HepG2 (cell line): ENCODE data around the gene COPZ1. TPM values are rescaled to one million over a fixed set of nuclear protein-coding genes. Genes with fewer than 3 reads are reported as not detected.

ENCODE experiments used
- ATAC-seq: fragments of 200-7000 bp; cut with Tn5 transposase; 3 replicates; pipeline ENCODE4 v1.9.1; 2020; ENCODE audit warnings: mild to moderate bottlenecking, moderate library complexity
- BruUV-seq: library from RNA; stranded (reverse); fragments of 400-500 nt; replicated peaks from 2 replicates; lab custom pipeline; 2021; lab: Mats Ljungman, UMichigan
- CTCF ChIA-PET: fragments of 300-600 bp; formaldehyde crosslinking; extraction: SDS; loops from one replicate; lab custom pipeline; 2021; ENCODE audit warnings: low total read pairs, inconsistent platforms, low intra/inter-chr PET ratio; lab: Yijun Ruan, JAX
- POLR2A ChIA-PET: fragments of 350-600 bp; sonication (Branson Sonifier 250); formaldehyde crosslinking; loops from one replicate; lab custom pipeline; 2020; ENCODE audit warnings: antibody characterized with exemption, inconsistent platforms; lab: Yijun Ruan, JAX
- DNase-seq: peaks from one replicate; pipeline ENCODE4 v3.0.0-alpha.2; 2015; ENCODE audit warnings: low spot score
- FAIRE-seq: peaks from 3 replicates; lab custom pipeline; 2011; peaks lifted over from hg19 to GRCh38; lab: Jason Lieb, UNC
- H2AFZ ChIP-seq: one replicate; pipeline ENCODE4 v1.6.1; 2011; ENCODE audit warnings: low read length, inconsistent platforms
- H3K27ac ChIP-seq: fragments of 300-600 bp; 3 replicates; pipeline ENCODE4 v1.8.0; 2011; ENCODE audit warnings: mixed run types, mild to moderate bottlenecking, mixed read lengths, low read length, inconsistent platforms; ENCODE audit not compliant: insufficient read depth; ENCODE audit errors: extremely low read length
- H3K27me3 ChIP-seq, 2 experiments: fragments of 200-600 bp in 1 of 2; 2 replicates in 1 of 2; 3 replicates in 1 of 2; pipeline versions ENCODE4 v1.6.0 to v1.8.0; 2011; ENCODE audit warnings: low read length in 2 of 2, mild to moderate bottlenecking in 2 of 2, moderate library complexity in 2 of 2, inconsistent platforms in 1 of 2; ENCODE audit not compliant: insufficient read depth in 2 of 2, control insufficient read depth in 1 of 2
- H3K36me3 ChIP-seq, 2 experiments: fragments of 200-600 bp in 1 of 2; replicated peaks in 1 of 2; 2 replicates in 1 of 2; 3 replicates in 1 of 2; pipeline versions ENCODE4 v1.5.1 to v1.8.0; 2011; ENCODE audit warnings: low read length in 2 of 2, inconsistent platforms in 1 of 2; ENCODE audit not compliant: insufficient read depth in 2 of 2, control insufficient read depth in 1 of 2
- H3K4me1 ChIP-seq: 2 replicates; pipeline ENCODE4 v1.5.1; 2012; ENCODE audit warnings: low read length, inconsistent platforms; ENCODE audit not compliant: insufficient read depth
- H3K4me2 ChIP-seq: 2 replicates; pipeline ENCODE4 v1.6.0; 2011; ENCODE audit warnings: low read depth, low read length, inconsistent platforms
- H3K4me3 ChIP-seq, 3 experiments: fragments of 200-600 bp in 1 of 3; sonication (generic), shearing (Covaris generic) in 1 of 3; replicated peaks in 1 of 3; 2 replicates each; pipeline ENCODE4 v1.5.1; 2011 to 2016; ENCODE audit warnings: low read length in 3 of 3, inconsistent platforms in 2 of 3, low read depth in 2 of 3, mild to moderate bottlenecking in 2 of 3, control low read depth in 1 of 3, mixed read lengths in 1 of 3; ENCODE audit not compliant: insufficient read depth in 1 of 3
- H3K79me2 ChIP-seq: one replicate; pipeline ENCODE4 v1.6.1; 2011; ENCODE audit warnings: low read length, inconsistent platforms; ENCODE audit not compliant: insufficient read depth
- H3K9ac ChIP-seq: 2 replicates; pipeline ENCODE4 v1.6.0; 2011; ENCODE audit warnings: mild to moderate bottlenecking, low read depth, low read length, inconsistent platforms; ENCODE audit not compliant: insufficient read depth
- H3K9me3 ChIP-seq: 2 replicates; pipeline ENCODE4 v1.5.1; 2012; ENCODE audit warnings: mild to moderate bottlenecking, low read length
- H4K20me1 ChIP-seq: 2 replicates; pipeline ENCODE4 v1.6.0; 2011; ENCODE audit warnings: inconsistent platforms, mild to moderate bottlenecking, low read length, moderate library complexity; ENCODE audit not compliant: insufficient read depth
- CEBPG ChIP-seq: IDR thresholded peaks from 2 replicates; pipeline ENCODE4 v1.6.1; 2016
- CREM ChIP-seq, 2 experiments: sonication (generic) in 1 of 2; formaldehyde crosslinking in 1 of 2; IDR thresholded peaks; 2 replicates each; pipeline versions ENCODE4 v1.4.0 to v1.6.1; 2016 to 2020; ENCODE audit warnings: antibody characterized with exemption in 1 of 2, mild to moderate bottlenecking in 1 of 2, missing genetic modification reagents in 1 of 2
- FOSL1 ChIP-seq: sonication (generic); formaldehyde crosslinking; IDR thresholded peaks from 2 replicates; pipeline ENCODE4 v1.9.0; 2021; ENCODE audit warnings: missing genetic modification reagents, borderline replicate concordance
- JARID2 ChIP-seq: sonication (generic); formaldehyde crosslinking; IDR thresholded peaks from 2 replicates; pipeline ENCODE4 v1.8.1; 2023; ENCODE audit warnings: missing genetic modification reagents, inconsistent platforms; ENCODE audit not compliant: insufficient replicate concordance
- KAT2B ChIP-seq: fragments of 150-350 bp; IDR thresholded peaks from 2 replicates; pipeline ENCODE4 v1.6.1; 2014; ENCODE audit warnings: low read depth, low read length, borderline replicate concordance
- MTA1 ChIP-seq: sonication (generic); formaldehyde crosslinking; IDR thresholded peaks from 2 replicates; pipeline ENCODE4 v1.4.0; 2020; ENCODE audit warnings: missing genetic modification reagents, mild to moderate bottlenecking, borderline replicate concordance
- MYC ChIP-seq: sonication (generic); formaldehyde crosslinking; IDR thresholded peaks from 2 replicates; pipeline ENCODE4 v1.9.0; 2021; ENCODE audit warnings: missing genetic modification reagents, borderline replicate concordance
- RFX1 ChIP-seq: fragments of 450-650 bp; IDR thresholded peaks from 2 replicates; pipeline ENCODE4 v1.6.1; 2017
- SNAPC2 ChIP-seq: sonication (generic); formaldehyde crosslinking; IDR thresholded peaks from 2 replicates; pipeline ENCODE4 v1.8.1; 2022; ENCODE audit warnings: mild to moderate bottlenecking, missing genetic modification reagents
- SPEN ChIP-seq: sonication (generic); formaldehyde crosslinking; IDR thresholded peaks from 2 replicates; pipeline ENCODE4 v1.5.1; 2020; ENCODE audit warnings: low read depth, mild to moderate bottlenecking, missing genetic modification reagents
- ZBTB3 ChIP-seq: sonication (generic); formaldehyde crosslinking; IDR thresholded peaks from 2 replicates; pipeline ENCODE4 v1.4.0; 2020; ENCODE audit warnings: low read depth, mild to moderate bottlenecking, moderate library complexity, missing genetic modification reagents, borderline replicate concordance
- ZNF160 ChIP-seq: sonication (generic); formaldehyde crosslinking; IDR thresholded peaks from 2 replicates; pipeline ENCODE4 v1.8.0; 2022; ENCODE audit warnings: mild to moderate bottlenecking, inconsistent platforms, missing genetic modification reagents
- ZNF264 ChIP-seq: sonication (generic); formaldehyde crosslinking; IDR thresholded peaks from 2 replicates; pipeline ENCODE4 v1.4.0; 2020; ENCODE audit warnings: missing genetic modification reagents
- ZNF274 ChIP-seq: sonication (generic); formaldehyde crosslinking; IDR thresholded peaks from 2 replicates; pipeline ENCODE4 v1.5.1; 2020; ENCODE audit warnings: mild to moderate bottlenecking, missing genetic modification reagents
- ZNF296 ChIP-seq: sonication (generic); formaldehyde crosslinking; conservative IDR thresholded peaks from 2 replicates; pipeline ENCODE4 v1.5.0; 2020; ENCODE audit warnings: mild to moderate bottlenecking, missing genetic modification reagents
- ZNF430 ChIP-seq: sonication (generic); formaldehyde crosslinking; IDR thresholded peaks from 2 replicates; pipeline ENCODE4 v1.9.0; 2021; ENCODE audit warnings: mild to moderate bottlenecking, missing genetic modification reagents
- ZNF670 ChIP-seq: sonication (generic); formaldehyde crosslinking; IDR thresholded peaks from 2 replicates; pipeline ENCODE4 v1.8.0; 2022; ENCODE audit warnings: mild to moderate bottlenecking, missing genetic modification reagents, borderline replicate concordance
- ZNF713 ChIP-seq: sonication (generic); formaldehyde crosslinking; IDR thresholded peaks from 2 replicates; pipeline ENCODE4 v1.4.0; 2020; ENCODE audit warnings: mild to moderate bottlenecking, missing genetic modification reagents
- WGBS: methylation state at CpG from one replicate; pipeline ENCODE4 v1.1.6; 2017; ENCODE audit warnings: low lambda C conversion rate; 5-methylcytosine and 5-hydroxymethylcytosine counted together
- in situ Hi-C: cut with HindIII; loops from 2 replicates; pipeline ENCODE4 v1.10.0; 2017; ENCODE audit warnings: low pct_unique_long_range_greater_than_20kb; ENCODE audit not compliant: extremely low pct_ligation_motif_present
- intact Hi-C: fragments of 100-400 bp; cut with micrococcal nuclease; formaldehyde crosslinking; loops from one replicate; pipeline ENCODE4 v1.10.0; 2022; ENCODE audit not compliant: unreplicated experiment
- polyA plus RNA-seq, 8 experiments: library from polyadenylated mRNA; depleted of rRNA in 3 of 8; stranded (reverse) in 7 of 8; unstranded in 1 of 8; fragments of >200 nt; fragmentation: Illumina TruSeq in 4 of 8; extraction: Trizol in 4 of 8; gene quantifications; 2 replicates each; pipeline versions ENCODE4 v1.2.1 to v1.2.3, GENCODE V29; 2011 to 2016; ENCODE audit warnings: low read depth in 4 of 8, missing spikeins in 1 of 8, mixed read lengths in 1 of 8; ENCODE audit not compliant: insufficient read depth in 1 of 8
- total RNA-seq, 5 experiments: library from RNA; depleted of rRNA; stranded (reverse); fragments of >200 nt; fragmentation: Illumina TruSeq; extraction: Trizol; gene quantifications; 2 replicates each; pipeline ENCODE4 v1.2.3, GENCODE V29; 2016; ENCODE audit warnings: low read depth in 1 of 5
- TF ChIP-seq, protein P1 (sequence below): sonication (generic); formaldehyde crosslinking; IDR thresholded peaks from 2 replicates; pipeline ENCODE4 v1.4.0; 2020; ENCODE audit warnings: mild to moderate bottlenecking, low read depth, missing genetic modification reagents
- TF ChIP-seq, protein P2 (sequence below): sonication (generic); formaldehyde crosslinking; IDR thresholded peaks from 2 replicates; pipeline ENCODE4 v1.5.0; 2020; ENCODE audit warnings: mild to moderate bottlenecking, missing genetic modification reagents, borderline replicate concordance

Gene COPZ1
- total and polyA plus RNA-seq, 2 of the 13 experiments (the other 11 are each of a cell fraction or from before 2014, with no cell fraction given) = 125 to 184 TPM

DNA sequence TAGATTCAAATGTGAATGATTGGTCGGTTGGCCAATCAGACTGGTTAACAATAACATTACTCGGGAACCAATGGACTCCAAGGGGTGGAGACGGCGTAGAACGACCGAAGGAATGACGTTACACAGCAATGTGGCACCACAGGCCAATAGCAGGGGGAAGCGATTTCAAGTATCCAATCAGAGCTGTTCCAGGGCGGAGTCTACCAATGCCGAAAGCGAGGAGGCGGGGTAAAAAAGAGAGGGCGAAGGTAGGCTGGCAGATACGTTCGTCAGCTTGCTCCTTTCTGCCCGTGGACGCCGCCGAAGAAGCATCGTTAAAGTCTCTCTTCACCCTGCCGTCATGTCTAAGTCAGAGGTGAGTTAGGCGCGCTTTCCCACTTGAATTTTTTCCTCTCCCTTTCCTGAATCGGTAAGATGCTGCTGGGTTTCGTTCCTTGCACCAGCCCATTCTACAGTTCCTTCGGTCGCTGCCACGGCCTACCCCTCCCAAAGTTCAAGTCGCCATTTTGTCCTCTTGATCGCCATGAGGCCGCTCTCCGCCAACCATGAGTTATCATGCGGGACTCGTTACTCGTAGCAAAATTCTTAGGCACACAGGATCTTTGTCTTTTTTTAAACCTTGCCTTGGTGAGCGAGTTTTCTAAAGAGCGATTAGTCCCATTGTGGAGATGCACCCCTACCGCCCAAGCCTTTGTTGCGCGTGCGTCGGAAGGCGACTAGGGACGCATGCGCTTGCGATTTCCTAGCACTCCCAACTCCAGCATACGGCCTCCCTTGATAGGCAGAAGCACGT lies 44.3 kb upstream of the COPZ1 start, which contains the start of gene HNRNPA1:
HNRNPA1 (plus strand) TSS at position 259 of the 793 bp plus-strand sequence; CDS start at position 341, 82 bp downstream.
- in situ Hi-C loops = loop anchor here (5.0 kb wide), 1 partner anchor 47 kb away; the partner anchor contains the start of gene COPZ1
- H3K4me3 ChIP-seq = peak within 1 kb of the TSS; percentile 73 to 79 (median 76)
- H2AFZ ChIP-seq = peak within 1 kb of the TSS; percentile 73
- BruUV-seq = TSS peak; percentile 59
- peak; percentile 99 for DNase-seq
- intact Hi-C loops = loop anchor here (1.0 kb wide), 1 partner anchor 44 kb away; no protein-coding TSS in a partner anchor
- H3K9me3 ChIP-seq = no peaks in the 10 kb centered on the region
- peaks cover 6 to 40% of the 10 kb centered on the region in 2 experiments for H3K36me3 ChIP-seq
- peak; percentile 89 for ATAC-seq
- FAIRE-seq = peak; percentile 98
- H3K9ac ChIP-seq = peak within 1 kb of the TSS; percentile 100
- peaks cover 76% of the 10 kb centered on the region for H3K79me2 ChIP-seq
- H3K27me3 ChIP-seq = no peaks in the 10 kb centered on the region; a peak in 1 of 5 replicates
- 1% methylated on average over 34 of the region's 48 CpGs for WGBS
- peaks cover 66% of the 10 kb centered on the region for H3K4me1 ChIP-seq
- H4K20me1 ChIP-seq = peaks cover 41% of the 10 kb centered on the region
- ChIA-PET POLR2A (interaction anchor here (0.8 to 4.5 kb wide), 31 partner anchors 9 to 1537 kb away, joined by 3 to 176 read pairs (median 4); partner anchors contain the start of genes COPZ1, HOXC8, NFE2 and ORMDL2), CTCF (no interaction called here)
- peak within 1 kb of the TSS; percentile 96 for H3K27ac ChIP-seq
- peak within 1 kb of the TSS; percentile 79 for H3K4me2 ChIP-seq
- no peak for TF ChIP-seq RFX1
- no peak for TF ChIP-seq ZNF713 (CRISPR knock-in tag)
- 0 out of 2 replicates have a peak, but pooled peaks have one; percentile 13 for TF ChIP-seq MTA1 (CRISPR knock-in tag)
- TF ChIP-seq, protein P1, sequence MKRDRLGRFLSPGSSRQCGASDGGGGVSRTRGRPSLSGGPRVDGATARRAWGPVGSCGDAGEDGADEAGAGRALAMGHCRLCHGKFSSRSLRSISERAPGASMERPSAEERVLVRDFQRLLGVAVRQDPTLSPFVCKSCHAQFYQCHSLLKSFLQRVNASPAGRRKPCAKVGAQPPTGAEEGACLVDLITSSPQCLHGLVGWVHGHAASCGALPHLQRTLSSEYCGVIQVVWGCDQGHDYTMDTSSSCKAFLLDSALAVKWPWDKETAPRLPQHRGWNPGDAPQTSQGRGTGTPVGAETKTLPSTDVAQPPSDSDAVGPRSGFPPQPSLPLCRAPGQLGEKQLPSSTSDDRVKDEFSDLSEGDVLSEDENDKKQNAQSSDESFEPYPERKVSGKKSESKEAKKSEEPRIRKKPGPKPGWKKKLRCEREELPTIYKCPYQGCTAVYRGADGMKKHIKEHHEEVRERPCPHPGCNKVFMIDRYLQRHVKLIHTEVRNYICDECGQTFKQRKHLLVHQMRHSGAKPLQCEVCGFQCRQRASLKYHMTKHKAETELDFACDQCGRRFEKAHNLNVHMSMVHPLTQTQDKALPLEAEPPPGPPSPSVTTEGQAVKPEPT (CRISPR knock-in tag) = 0 out of 2 replicates have a peak, but pooled peaks have one; percentile 29
- peak; percentile 99 for TF ChIP-seq MYC (CRISPR knock-in tag)
- no peak; the same call in 1 of the 2 replicates for TF ChIP-seq ZNF296 (CRISPR knock-in tag)
- no peak for TF ChIP-seq KAT2B
- TF ChIP-seq ZBTB3 (CRISPR knock-in tag) = no peak
- 0 out of 2 replicates have a peak, but pooled peaks have one; percentile 29 for TF ChIP-seq ZNF160 (CRISPR knock-in tag)
- no peak for TF ChIP-seq CEBPG
- TF ChIP-seq ZNF670 (CRISPR knock-in tag) = peak; percentile 43; the same call in 1 of the 2 replicates
- peak; percentile 50; the same call in 1 of the 2 replicates for TF ChIP-seq ZNF274
- TF ChIP-seq ZNF430 (CRISPR knock-in tag) = peak; percentile 62
- peak; percentile 64; the same call in 1 of the 2 replicates for TF ChIP-seq SPEN
- peak; percentile 95 for TF ChIP-seq CREM (IDR thresholded peaks at IDR 0.05)
- no peak for TF ChIP-seq CREM (CRISPR knock-in tag; IDR thresholded peaks at IDR 0.05)
- TF ChIP-seq SNAPC2 = no peak; the same call in 1 of the 2 replicates
- no peak for TF ChIP-seq JARID2
- TF ChIP-seq FOSL1 (CRISPR knock-in tag) = no peak
- TF ChIP-seq, protein P2, sequence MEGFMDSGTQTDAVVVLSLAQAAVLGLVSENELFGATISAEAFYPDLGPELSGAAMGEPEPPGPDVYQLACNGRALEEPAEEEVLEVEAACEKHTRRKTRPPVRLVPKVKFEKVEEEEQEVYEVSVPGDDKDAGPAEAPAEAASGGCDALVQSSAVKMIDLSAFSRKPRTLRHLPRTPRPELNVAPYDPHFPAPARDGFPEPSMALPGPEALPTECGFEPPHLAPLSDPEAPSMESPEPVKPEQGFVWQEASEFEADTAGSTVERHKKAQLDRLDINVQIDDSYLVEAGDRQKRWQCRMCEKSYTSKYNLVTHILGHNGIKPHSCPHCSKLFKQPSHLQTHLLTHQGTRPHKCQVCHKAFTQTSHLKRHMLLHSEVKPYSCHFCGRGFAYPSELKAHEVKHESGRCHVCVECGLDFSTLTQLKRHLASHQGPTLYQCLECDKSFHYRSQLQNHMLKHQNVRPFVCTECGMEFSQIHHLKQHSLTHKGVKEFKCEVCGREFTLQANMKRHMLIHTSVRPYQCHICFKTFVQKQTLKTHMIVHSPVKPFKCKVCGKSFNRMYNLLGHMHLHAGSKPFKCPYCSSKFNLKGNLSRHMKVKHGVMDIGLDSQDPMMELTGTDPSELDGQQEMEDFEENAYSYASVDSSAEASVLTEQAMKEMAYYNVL (CRISPR knock-in tag) = no peak
- TF ChIP-seq ZNF264 (CRISPR knock-in tag) = peak; percentile 48; the same call in 1 of the 2 replicates
